Putamen (tissue), 1 donor: ENCODE measurements around the gene MRPL17.
"Not testable (repeated sequence)": the region's sequence is repeated elsewhere in the genome, so short reads cannot be mapped to it uniquely, and the experiment has no call there.

Source experiments
- DNase-seq: peaks from one replicate; pipeline ENCODE4 v3.0.0-alpha.2; 2016; ENCODE audit warnings: low spot score

MRPL17 gene

GRCh38 chr11:6682936-6683861, at the start of gene MRPL17:
TSS of gene MRPL17 (minus strand) at chr11:6683340. CDS start at chr11:6683296, 44 bp downstream.
- peak; percentile 99 for DNase-seq

DNA sequence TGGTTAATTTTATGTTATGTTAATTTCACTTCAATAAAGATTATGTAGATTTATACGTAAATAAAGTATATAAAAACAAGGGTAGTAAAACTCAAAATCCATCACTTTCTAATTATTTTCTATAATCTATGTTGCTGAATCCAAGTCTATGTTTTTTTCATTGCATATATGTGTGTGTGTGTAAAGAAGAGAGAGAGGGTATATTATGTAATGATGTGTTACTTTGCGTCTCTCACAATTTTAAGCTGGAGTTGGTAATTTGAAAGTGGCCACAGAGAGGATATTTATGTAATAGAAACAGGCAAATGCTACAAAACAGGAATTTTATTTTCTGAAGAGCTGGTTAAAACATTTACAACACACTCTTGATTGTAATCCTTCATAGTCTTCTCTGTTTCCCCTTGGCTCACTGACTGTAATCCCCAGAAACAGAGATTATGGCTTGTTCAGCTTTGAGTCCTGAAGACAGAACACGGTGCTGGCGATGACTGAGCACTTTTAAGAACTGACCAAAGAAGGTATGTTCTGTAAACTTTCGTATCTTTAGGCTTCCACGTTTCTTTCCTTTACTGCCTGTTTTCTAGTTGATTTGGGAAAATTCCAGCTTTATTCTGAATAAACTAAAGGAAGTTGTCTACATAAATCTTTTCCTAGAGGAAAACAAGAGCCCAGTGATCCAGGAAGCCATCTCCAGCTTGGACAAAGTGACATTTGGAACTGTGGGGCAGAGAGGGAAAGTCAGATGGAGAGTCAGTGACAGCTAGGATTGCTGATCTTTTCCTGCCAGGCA, 45.0 kb upstream of the MRPL17 start:
- no peak for DNase-seq

- no peak for DNase-seq
Observed at GRCh38 chr11:6725386-6725896, 42.3 kb upstream of the MRPL17 start.

- no peak for DNase-seq
Observed at GRCh38 chr11:6724013-6724412, 40.9 kb upstream of the MRPL17 start.

- DNase-seq, result no peak
Observed at GRCh38 chr11:6721343-6721742, 38.2 kb upstream of the MRPL17 start.

- DNase-seq, result no peak
Observed at GRCh38 chr11:6719576-6719975, 36.4 kb upstream of the MRPL17 start.

GRCh38 chr11:6717426-6717825, 34.3 kb upstream of the MRPL17 start:
- no peak for DNase-seq

DNA sequence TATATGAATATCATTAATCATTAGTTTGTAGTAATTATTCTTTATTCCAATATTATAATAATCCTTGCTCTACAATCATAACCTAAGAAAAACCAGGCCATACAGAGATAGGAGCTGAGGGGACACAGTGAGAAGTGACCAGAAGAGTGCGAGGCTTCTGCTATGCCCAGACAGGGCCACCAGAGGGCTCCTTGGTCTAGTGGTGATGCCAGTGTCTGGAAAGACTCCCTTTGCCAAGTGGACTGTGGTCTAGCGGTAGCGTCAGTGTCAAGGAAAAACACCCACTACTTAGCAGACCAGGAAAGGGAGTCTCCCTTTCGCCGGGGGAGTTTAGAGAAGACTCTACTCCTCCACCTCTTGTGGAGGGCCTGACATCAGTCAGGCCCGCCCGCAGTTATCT, 28.4 kb upstream of the MRPL17 start:
- DNase-seq, result not testable (repeated sequence)

DNA sequence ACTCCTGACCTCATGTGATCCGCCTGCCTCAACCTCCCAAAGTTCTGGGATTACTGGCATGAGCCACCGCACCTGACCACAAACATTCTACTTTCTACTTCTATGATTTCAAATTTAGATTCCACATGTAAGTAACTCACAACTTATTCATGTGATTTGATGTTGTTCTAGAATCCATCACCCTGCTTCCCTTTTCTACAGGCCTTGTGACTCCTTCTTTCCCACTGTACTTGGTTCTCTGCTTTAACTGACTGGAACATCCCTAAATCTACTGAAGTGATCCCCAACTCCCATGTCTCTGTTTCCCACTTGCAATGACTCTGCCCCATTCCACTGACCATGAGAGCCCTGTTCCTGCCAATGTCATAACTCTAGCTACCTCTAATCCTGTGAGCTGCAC, 25.7 kb upstream of the MRPL17 start:
- no peak for DNase-seq

- DNase-seq, result peak; percentile 36
Observed at GRCh38 chr11:6705905-6706535, 22.9 kb upstream of the MRPL17 start.

DNA sequence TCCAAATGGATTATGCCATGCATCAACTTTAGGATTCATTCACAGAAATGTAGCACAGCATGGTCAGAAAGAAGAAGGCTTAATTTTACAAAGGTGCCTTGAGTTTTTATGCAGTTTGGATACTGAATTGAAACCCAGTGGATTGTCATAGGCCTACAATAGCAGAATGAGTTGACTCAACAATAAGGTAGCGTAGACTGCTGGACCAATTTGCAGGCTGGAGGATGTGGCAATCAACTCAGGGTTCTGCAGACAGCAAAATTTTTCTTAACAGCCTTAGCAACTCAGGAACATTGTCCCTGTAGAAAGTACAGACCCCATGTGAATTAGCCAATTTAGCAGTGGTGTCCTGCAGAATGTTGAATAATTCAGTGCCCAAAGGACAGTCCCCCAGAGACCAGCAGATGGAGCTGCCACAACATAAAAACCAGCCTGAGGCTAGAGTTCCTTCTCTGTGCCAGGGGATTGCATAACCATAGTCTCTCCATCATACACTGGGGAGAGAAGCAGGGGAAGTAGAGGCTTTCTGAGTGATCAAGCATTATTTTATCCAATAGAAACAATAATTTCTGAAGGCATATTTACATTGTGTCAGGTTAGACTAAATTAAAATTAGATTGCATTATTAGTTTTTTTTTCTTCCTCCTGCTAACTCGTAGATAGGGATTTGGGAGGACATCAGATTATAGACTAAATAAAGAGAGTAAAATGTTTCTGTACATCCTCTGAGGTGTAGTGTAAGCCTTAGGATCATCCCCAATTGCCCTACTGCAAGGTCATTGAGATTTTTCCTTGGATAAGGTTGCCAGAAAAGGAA, 20.3 kb upstream of the MRPL17 start:
- peak; percentile 73 for DNase-seq

DNA sequence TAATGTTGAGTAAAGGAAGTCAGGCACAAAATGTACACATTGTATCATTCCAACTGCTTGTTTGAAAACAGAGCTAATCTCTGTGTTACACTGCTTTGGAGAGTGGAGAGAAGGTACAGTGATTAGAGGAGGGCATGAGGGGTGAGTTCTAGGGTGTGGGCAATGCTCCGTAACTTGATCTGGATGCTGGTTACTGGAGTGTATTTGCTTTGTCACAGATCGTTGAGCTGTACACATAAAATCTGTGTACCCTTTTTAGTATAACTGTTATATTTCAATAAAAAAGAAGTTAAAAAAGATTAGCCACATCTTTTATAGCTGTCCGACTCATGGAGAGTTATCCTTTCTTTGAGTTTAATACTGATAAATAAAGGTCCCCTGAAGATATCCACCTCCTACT, 18.8 kb upstream of the MRPL17 start:
- not testable (repeated sequence) for DNase-seq

- no peak for DNase-seq
Observed at GRCh38 chr11:6695377-6695776, 12.2 kb upstream of the MRPL17 start.

- DNase-seq, result no peak
Observed at GRCh38 chr11:6694229-6694535, 11.0 kb upstream of the MRPL17 start.

DNA sequence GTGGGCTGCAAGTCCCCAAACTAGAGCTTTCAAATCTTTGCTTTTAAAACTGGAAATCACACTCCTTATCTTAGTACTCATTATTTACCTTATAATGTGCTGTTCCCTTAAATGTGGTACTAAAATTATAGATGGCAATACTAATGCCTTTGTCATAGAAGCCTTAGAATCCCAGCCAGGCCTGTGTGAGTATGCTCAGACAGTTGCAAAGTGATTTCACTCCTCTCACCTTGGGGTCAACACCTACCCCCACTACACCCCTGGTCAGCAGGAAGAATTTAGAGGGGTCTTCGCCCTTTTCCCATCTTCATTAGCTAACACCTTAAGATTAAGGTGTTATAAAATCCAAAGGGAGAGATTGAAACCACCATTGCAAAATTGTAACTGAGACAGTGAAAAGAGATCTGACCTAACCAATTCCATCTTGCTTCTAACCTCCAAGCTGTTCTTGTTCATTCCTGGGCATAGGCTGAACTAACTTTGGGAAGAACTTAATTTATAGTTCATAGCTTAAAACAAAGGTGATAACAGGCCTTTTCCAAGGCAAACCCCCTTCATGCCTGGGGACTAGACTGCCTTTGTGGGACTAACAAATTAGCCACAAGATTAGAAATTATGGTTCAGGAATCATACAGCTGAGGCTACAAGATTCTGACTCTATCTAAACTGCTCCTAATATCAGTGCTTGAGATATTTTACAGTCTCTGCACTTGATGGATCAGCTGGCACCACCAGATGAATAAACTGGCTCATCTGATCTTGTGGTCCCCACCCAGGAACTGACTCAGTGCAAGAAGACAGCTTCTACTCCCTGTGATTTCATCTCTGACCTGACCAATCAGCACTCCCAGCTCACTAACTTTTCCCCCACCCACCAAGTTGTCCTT, 10.4 kb upstream of the MRPL17 start:
- no peak for DNase-seq

- DNase-seq, result no peak
Observed at GRCh38 chr11:6692128-6692527, 9.0 kb upstream of the MRPL17 start.

- DNase-seq, result not testable (repeated sequence)
Observed at GRCh38 chr11:6690431-6691132, 7.4 kb upstream of the MRPL17 start.

- no peak for DNase-seq
Observed at GRCh38 chr11:6687876-6688275, 4.7 kb upstream of the MRPL17 start.

- no peak for DNase-seq
Observed at GRCh38 chr11:6686006-6686405, 2.9 kb upstream of the MRPL17 start.

GRCh38 chr11:6684068-6684467, 928 bp upstream of the MRPL17 start:
- DNase-seq, result not testable (repeated sequence)
